ENCODE data around the gene TMF1. TPM values are rescaled to one million over a fixed set of nuclear protein-coding genes. Genes with fewer than 3 reads are reported as not detected.

Gene TMF1
- total and polyA plus RNA-seq, 2 experiments from 2014 or later = 15.8 to 21.3 TPM

DNA sequence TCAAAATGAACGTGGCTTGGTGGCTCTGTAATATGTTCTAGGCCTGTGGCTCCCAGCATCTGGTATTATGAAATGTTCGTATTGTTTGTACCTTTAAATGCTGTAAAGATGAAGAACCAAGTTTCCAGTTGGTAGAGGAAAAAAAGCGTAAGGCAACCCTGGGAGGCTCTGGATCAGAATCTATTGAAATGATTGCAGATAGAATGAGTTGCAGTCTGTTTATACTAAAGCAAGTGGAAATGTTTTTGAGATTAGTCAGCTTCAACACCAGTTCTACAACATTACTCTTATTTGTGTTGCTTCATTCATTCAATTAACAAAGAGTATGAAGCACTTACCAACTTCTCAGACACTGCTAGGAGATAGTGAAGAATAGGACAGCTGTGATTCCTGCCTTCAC is 37.9 kb upstream of the TMF1 start:
- H3K36me3 Mint-ChIP-seq (ENCODE audit: low read depth) = no peaks in the 10 kb centered on the region
- H3K27ac ChIP-seq (ENCODE audit: low read depth) = no peak overlapping the region
- H3K4me2 ChIP-seq = no peak overlapping the region
- H3K27me3 ChIP-seq (ENCODE audit: insufficient read depth) = no peaks in the 10 kb centered on the region
- DNase-seq (ENCODE audit: low spot score) (no peak), ATAC-seq (no peak)
- no peak overlapping the region for H3K27ac Mint-ChIP-seq
- no peak overlapping the region for H2AFZ ChIP-seq
- peaks cover 6% of the 10 kb centered on the region for H3K27me3 Mint-ChIP-seq (ENCODE audit: insufficient read depth, low read depth, poor library complexity)
- H3K4me3 Mint-ChIP-seq = no peak overlapping the region
- H3K79me2 ChIP-seq (replicated peaks; ENCODE audit: insufficient read depth) = 0 out of 2 replicates have a peak, but pooled peaks cover 19% of the 10 kb centered on the region
- H3K4me1 ChIP-seq (ENCODE audit: insufficient read depth) = peaks cover 46% of the 10 kb centered on the region
- TF ChIP-seq, protein P1, sequence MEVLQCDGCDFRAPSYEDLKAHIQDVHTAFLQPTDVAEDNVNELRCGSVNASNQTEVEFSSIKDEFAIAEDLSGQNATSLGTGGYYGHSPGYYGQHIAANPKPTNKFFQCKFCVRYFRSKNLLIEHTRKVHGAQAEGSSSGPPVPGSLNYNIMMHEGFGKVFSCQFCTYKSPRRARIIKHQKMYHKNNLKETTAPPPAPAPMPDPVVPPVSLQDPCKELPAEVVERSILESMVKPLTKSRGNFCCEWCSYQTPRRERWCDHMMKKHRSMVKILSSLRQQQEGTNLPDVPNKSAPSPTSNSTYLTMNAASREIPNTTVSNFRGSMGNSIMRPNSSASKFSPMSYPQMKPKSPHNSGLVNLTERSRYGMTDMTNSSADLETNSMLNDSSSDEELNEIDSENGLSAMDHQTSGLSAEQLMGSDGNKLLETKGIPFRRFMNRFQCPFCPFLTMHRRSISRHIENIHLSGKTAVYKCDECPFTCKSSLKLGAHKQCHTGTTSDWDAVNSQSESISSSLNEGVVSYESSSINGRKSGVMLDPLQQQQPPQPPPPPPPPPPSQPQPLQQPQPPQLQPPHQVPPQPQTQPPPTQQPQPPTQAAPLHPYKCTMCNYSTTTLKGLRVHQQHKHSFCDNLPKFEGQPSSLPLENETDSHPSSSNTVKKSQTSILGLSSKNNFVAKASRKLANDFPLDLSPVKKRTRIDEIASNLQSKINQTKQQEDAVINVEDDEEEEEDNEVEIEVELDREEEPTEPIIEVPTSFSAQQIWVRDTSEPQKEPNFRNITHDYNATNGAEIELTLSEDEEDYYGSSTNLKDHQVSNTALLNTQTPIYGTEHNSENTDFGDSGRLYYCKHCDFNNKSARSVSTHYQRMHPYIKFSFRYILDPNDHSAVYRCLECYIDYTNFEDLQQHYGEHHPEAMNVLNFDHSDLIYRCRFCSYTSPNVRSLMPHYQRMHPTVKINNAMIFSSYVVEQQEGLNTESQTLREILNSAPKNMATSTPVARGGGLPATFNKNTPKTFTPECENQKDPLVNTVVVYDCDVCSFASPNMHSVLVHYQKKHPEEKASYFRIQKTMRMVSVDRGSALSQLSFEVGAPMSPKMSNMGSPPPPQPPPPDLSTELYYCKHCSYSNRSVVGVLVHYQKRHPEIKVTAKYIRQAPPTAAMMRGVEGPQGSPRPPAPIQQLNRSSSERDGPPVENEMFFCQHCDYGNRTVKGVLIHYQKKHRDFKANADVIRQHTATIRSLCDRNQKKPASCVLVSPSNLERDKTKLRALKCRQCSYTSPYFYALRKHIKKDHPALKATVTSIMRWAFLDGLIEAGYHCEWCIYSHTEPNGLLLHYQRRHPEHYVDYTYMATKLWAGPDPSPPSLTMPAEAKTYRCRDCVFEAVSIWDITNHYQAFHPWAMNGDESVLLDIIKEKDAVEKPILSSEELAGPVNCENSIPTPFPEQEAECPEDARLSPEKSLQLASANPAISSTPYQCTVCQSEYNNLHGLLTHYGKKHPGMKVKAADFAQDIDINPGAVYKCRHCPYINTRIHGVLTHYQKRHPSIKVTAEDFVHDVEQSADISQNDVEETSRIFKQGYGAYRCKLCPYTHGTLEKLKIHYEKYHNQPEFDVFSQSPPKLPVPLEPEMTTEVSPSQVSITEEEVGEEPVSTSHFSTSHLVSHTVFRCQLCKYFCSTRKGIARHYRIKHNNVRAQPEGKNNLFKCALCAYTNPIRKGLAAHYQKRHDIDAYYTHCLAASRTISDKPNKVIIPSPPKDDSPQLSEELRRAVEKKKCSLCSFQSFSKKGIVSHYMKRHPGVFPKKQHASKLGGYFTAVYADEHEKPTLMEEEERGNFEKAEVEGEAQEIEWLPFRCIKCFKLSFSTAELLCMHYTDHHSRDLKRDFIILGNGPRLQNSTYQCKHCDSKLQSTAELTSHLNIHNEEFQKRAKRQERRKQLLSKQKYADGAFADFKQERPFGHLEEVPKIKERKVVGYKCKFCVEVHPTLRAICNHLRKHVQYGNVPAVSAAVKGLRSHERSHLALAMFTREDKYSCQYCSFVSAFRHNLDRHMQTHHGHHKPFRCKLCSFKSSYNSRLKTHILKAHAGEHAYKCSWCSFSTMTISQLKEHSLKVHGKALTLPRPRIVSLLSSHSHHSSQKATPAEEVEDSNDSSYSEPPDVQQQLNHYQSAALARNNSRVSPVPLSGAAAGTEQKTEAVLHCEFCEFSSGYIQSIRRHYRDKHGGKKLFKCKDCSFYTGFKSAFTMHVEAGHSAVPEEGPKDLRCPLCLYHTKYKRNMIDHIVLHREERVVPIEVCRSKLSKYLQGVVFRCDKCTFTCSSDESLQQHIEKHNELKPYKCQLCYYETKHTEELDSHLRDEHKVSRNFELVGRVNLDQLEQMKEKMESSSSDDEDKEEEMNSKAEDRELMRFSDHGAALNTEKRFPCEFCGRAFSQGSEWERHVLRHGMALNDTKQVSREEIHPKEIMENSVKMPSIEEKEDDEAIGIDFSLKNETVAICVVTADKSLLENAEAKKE (CRISPR knock-in tag; IDR thresholded peaks at IDR 0.05) = no peak
- TF ChIP-seq ZNF114 (CRISPR knock-in tag; IDR thresholded peaks at IDR 0.05) = no peak
- TF ChIP-seq POLR2AphosphoS5 (IDR thresholded peaks at IDR 0.05; ENCODE audit: low read depth) = no peak
- TF ChIP-seq NANOG (IDR thresholded peaks at IDR 0.05; ENCODE audit: borderline replicate concordance) = no peak
- TF ChIP-seq EZH2 (IDR thresholded peaks at IDR 0.05; ENCODE audit: low read depth, unreplicated experiment) = no peak
- H3K4me1 Mint-ChIP-seq = peaks cover 44% of the 10 kb centered on the region
- no peaks in the 10 kb centered on the region for H3K9me3 Mint-ChIP-seq
- no peaks in the 10 kb centered on the region for H3F3A ChIP-seq (replicated peaks; ENCODE audit: low read depth)
- H3K36me3 ChIP-seq (ENCODE audit: insufficient read depth) = no peaks in the 10 kb centered on the region
- H4K20me1 ChIP-seq (replicated peaks; ENCODE audit: insufficient read depth) = no peaks in the 10 kb centered on the region
- no peaks in the 10 kb centered on the region for H3K9me2 ChIP-seq (ENCODE audit: insufficient read depth)
- no peak overlapping the region for H3K4me3 ChIP-seq

DNA sequence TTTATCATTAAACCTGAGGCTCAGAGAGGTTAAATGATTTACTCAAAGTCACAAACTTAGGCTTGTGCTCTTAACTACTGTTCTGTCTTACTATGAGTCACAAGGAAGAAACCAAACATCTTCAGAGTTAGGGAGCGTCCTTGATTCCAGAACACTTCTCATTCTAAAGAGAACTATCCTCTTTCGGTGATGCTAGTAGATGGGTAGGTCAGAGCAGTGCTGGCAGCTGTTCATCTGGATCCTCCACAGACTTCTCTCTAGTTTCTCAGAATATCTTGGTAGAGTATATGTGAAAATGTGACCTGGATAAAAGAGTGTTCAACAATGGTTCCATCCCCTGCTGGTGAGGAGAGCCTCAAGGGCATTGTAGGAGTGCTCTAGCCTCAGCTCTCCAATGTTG is 35.9 kb upstream of the TMF1 start:
- Histone ChIP-seq H3K4me1 (ENCODE audit: insufficient read depth) (peaks cover 53% of the 10 kb centered on the region), H3K4me2 (no peak overlapping the region), H3K4me3 (no peak overlapping the region), H2AFZ (no peak overlapping the region), H3K27ac (ENCODE audit: low read depth) (no peak overlapping the region), H3K79me2 (replicated peaks; ENCODE audit: insufficient read depth) (0 out of 2 replicates have a peak, but pooled peaks cover 19% of the 10 kb centered on the region), H3F3A (replicated peaks; ENCODE audit: low read depth) (no peaks in the 10 kb centered on the region), H3K9me2 (ENCODE audit: insufficient read depth) (no peaks in the 10 kb centered on the region), H3K36me3 (ENCODE audit: insufficient read depth) (no peaks in the 10 kb centered on the region), H4K20me1 (replicated peaks; ENCODE audit: insufficient read depth) (no peaks in the 10 kb centered on the region), H3K27me3 (ENCODE audit: insufficient read depth) (no peaks in the 10 kb centered on the region)
- Mint-ChIP-seq H3K27me3 (ENCODE audit: insufficient read depth, low read depth, poor library complexity) (peaks cover 4% of the 10 kb centered on the region), H3K9me3 (no peaks in the 10 kb centered on the region), H3K36me3 (ENCODE audit: low read depth) (no peaks in the 10 kb centered on the region), H3K4me3 (no peak overlapping the region; the same call in 2 of the 3 replicates), H3K4me1 (peaks cover 45% of the 10 kb centered on the region), H3K27ac (0 out of 2 replicates have a peak overlapping the region, but pooled peaks have one; percentile 17)
- ATAC-seq = no peak
- no peak for DNase-seq (ENCODE audit: low spot score)
- no peak for TF ChIP-seq EZH2phosphoT487 (IDR thresholded peaks at IDR 0.05; ENCODE audit: unreplicated experiment)
- TF ChIP-seq, protein P1 (CRISPR knock-in tag; IDR thresholded peaks at IDR 0.05) = no peak

Data from GM23338 (cell line).